Measurements from ENCODE around the gene SLC22A3.
"Not testable (repeated sequence)": the region's sequence is repeated elsewhere in the genome, so short reads cannot be mapped to it uniquely, and the experiment has no call there.

The SLC22A3 gene

DNA sequence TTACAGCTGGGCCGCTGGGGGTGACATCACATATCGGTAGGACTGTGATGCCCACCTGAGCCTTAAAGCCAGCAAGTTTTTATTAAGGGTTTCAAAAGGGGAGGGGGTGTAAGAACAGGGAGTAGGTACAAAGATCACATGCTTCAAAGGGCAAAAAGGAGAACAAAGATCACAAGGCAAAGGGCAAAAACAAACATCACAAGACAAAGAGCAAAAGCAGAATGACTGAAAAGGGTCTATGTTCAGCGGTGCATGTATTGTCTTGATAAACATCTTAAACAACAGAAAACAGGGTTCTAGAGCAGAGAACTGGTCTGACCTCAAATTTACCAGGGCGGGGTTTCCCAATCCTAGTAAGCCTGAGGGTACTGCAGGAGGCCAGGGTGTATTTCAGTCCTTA lies 101.6 kb downstream of the SLC22A3 start:
- not testable (repeated sequence) for ATAC-seq

DNA sequence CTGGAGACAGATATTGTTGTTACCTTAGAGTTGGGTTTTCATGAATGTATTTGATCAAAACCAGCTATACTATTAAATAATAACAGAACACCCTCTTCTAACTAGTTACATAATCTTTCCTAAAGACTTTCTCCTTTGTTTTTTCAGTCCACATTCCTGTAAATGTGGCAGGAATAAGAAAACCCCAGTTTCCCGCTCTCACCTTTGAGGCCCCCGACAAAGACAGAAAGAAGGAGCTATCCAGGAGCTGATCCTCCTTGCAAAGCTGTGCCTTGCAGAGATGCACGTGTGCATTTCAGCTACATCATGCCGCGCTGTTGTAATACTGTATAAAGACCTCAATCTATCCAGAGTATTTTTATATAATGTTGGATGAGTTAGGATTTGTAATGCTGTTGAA lies 102.7 kb downstream of the SLC22A3 start:
- no peak for ATAC-seq

DNA sequence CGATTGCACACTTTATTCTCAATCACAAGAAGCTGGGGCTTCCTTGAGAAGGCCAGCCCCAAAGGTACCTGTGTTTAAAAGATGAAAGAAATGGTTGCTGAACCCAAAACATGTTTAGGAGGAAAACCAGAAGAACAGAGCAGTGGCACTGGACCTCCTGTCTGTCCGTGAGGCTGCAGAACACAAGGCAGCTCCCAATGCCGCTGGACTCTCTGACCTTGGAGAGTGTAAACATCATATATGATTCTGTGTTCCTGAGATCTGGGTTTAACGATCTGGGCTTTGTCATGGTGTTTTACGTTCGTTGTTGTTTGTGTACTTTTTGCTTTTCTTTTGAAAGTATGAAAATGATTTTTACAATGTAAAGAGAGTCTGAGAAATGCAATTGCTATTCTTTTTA lies 106.1 kb downstream of the SLC22A3 start:
- ATAC-seq, result no peak

DNA sequence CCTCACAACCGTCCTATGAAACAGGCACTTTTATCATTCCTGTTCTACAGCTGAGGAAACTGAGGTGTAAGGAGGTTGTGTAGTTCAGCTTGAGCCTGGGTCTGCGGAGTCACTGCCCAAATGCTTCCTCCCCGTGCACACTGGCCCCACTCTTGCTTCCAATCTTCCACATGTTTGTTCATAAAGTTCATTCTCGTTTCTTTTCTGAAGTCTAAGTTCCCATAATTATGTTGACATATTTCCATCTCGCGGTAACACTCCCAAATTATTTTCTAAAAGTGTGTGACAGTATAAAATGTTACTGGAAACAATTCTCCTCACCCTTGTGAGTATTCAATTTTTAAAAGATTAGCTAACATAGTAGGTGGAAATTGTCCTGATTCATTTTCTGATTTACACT lies 106.9 kb downstream of the SLC22A3 start:
- no peak for ATAC-seq

DNA sequence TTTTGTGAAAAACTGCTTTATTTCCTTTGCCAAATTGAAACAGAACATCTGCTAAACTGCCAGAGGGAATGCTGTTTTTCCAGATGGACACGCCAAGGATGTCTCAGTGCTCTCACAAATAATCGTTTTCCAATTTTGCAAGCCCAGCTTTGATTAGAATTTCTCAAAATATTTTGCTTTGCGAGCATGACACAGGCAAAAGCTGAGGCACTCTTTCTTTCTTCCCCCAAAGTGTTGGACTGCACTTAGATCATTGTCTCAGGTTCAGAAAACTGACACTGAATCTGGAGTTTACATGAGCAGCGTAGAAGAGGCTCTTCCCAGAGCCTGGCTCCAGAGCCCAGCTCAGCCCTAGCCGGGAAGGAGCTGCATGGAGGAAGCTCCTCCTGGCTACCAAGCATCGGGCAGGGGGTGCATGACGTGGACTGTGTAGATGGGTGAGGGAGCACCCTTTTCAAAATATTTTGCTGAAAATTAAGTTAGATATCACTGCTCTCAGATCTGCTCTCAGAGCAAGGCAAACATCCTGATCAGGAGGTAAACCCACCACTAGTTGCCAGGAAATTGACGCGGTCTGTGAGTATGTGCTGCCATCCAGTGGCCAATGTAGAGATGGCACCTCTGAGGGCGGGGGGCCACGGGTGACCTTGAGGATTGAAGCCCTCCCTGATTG lies 107.5 kb downstream of the SLC22A3 start:
- peak; percentile 75 to 76 for ATAC-seq

DNA sequence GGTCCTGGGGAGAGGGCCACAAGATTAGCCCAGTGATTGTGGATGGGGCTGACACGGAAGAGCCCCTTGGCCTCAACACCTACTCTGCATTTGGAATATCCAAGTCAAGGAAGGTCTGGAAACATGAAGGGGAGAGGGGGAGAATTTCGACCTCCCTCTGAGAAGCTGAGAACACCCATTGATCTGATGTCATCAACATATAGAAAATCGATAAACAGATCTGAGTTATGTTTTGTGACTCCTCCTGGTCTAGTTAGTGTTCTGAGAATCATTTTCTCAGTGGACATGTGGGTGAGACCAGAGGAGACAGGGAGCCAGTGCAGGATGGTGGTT lies 108.0 kb downstream of the SLC22A3 start:
- no peak for ATAC-seq

DNA sequence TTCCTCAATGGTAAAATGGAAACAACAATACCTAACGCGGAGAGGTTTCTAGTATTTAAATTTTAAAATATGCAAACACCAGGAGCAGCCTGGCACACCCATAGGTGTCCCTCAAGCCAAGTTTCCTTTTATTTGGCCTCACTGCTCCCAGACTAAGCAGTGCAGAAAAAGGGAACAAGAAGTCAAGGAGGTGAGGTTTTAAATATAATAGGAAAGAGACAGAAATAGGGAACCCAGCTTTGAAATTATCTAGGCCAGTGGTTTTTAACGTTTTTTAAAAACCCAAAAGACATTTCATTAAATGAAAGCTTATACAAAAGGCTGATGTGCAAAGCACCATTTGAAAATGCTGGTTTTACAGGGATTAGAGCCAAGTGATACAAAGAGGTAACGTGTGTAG lies 109.6 kb downstream of the SLC22A3 start:
- no peak for ATAC-seq

DNA sequence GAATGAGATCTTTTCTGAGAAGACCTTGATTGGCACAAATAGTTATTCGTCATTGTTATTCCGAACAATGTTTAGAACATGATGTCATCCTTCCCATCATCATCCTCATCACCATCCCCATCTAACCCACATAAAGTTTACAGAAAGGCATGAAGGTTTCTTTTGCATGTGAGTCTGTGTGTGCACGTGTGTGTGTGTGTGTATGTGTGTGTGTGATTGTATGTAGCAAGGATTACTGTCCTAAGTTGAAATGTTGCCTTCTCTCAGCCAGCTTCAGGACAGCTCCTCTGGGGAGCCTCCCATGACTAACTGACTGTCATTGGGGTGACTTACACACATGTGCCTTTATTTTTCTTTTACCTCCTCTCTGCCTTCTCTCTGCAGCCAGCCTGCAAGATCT lies 113.5 kb downstream of the SLC22A3 start:
- peak; percentile 55 to 67 for ATAC-seq

DNA sequence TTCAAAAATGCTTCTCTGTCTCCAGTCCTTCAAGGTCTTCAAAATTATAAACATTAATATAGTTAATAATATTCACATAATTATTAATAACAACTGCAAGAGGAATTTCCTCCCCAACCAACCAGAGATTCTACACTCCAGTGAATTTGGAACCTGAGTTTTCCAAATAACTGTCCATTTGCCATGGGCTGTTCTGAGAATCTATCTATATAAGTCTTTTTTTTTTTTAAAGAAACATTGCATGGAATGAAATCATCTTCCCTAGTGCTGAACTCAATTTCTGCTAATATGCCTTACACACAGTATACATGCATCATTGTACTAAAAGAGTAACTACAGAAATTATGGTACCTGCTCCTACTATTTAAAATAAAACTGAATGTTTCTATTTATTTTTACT lies 113.9 kb downstream of the SLC22A3 start:
- ATAC-seq, result no peak

DNA sequence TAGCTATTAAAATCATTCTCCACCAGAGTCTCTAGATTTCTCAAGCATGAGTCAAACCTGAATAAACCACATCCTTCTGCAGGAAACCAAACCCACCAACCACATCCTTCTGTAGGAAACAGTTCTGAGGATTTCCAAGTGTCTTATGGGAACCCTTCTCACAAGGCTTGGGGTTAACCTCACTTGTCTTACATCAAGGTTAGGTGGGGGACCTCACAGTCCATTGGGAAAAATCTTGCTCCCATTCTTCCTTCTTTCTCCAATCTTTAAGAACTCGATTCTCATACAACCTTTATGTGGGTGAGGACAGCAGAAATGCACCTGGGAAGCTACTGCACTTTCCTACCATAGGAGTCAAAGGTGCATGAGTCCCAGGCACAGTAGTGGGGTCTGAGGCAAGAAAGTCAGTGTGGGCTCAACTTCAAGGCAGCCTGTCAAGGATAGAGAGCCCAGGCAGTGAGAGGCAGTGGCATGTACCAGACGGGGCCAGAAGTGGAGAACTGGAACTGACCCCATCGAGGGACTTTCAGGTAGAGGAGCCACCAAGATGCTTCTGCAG lies 114.5 kb downstream of the SLC22A3 start:
- ATAC-seq, result peak; percentile 84 to 86

DNA sequence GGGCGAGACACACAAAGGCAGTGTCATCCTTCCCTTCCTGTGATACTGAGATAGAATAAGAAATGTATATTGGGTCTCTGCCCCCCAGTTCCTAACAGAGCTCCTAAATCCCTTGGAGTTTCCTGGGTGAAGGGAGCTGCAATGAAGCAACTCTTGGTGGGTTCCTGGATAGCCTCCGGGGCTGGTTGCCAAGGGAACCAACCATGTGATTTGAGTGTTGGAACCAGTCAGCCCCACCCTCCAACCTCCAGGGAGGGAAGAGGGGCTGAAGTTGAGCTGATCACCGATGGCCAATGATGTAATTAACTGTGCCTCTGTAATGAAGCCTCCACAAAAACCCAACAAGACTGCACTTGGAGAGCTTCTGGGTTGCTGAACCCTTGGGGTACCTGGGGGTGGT lies 116.6 kb downstream of the SLC22A3 start:
- no peak for ATAC-seq

DNA sequence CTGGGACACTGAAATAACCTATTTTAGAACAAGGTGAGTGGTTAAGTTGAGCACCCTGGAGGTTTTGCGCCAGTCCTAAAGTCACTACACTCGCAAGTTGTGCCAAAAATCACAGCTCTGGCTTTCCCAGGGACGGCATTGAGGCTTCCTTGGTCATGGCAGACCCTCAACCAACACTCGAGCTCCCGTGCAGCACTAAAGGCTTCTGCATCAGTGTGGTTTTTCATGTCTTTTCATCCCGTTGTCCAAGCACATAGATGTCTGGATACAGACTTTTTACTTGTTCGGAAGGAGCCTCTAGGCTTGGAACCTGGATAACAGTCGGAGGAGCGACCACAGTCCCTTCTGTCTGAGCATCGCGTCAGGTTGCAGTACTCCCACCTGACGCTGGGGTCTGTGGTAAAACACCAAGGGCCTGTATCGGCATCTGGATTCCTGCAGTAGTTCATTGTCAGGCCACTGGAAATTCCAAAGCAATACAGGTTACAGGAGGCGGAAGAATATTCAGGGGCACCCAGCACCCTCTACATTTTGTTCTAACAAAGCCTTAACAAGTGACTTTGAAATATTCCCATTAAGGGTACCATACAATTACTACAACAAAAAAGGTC lies 119.2 kb downstream of the SLC22A3 start:
- ATAC-seq, result not testable (repeated sequence)

DNA sequence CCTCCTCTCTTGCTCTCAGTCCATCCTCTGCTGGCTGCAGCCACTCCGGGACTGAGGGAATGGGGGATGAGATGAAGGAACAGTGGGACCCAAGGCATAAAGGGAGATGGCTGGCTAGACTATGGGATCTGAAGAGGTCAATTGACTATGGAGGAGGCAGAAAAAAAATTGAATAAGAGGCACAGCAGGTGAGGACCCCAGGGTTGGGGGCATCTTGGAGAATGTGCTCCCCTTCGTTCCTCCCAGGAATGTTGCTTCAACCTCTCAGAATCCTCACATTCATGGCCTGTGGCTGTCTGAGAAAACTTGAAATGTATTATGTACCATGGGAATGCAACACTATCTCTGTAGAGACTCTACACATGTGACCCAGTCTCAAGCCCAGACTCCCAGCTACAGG lies 121.0 kb downstream of the SLC22A3 start:
- no peak for ATAC-seq

DNA sequence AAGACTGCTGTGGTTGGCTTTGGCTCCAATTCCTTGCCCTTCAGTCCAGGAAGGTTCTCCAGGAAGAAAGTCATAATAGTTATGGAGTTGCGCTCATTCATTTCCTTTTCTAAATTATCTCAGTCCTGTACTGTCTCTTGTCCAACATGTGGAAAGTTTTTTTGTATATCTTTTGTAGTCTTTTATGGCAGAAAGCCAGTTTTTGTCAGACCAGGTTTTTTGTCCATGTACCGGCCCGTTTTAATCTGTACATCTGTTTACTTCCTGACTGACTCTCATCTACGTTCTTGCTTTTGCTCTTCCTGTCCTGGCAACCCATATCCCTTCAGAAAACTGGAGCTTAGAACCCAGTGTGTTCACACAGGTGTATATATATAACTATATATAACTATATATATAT lies 127.9 kb downstream of the SLC22A3 start:
- not testable (repeated sequence) for ATAC-seq

DNA sequence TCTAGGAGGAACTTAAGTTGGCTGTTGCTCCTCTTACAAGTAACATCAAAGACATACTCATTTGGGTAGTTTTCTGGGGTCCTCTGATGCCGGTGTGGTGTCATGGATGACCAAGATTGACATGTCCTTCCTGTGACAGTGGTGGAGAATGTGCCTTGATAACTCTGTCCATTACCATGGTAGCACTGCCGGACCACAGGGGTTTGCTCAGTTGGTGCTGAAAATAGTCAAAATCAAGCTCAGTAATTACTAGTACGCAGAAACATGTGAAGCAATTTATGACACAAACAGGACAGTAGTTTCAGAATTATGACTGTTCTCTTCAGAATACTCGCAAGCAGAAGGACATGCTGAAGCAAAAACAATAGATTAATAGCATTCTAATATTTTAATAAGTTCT lies 128.9 kb downstream of the SLC22A3 start:
- ATAC-seq, result peak in 1 of 2 donors; percentile 35

DNA sequence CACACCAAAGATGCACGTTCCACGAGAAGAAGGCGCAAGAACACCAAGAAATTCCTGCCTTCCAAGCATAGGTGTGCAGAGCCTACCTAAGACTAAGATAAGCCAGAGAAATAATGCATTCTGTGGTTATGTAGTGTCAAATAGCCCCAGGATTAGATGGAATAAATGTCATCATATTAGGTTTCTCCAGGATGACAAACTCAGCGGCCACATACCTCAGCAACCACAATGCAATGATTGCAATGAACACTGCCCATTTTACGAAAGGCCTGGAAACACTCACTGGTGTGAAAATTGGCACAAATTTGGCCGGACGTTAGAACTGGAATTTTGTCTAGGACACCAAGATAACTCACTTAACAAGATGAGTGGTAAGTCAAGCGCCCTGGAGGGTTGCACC lies 129.7 kb downstream of the SLC22A3 start:
- ATAC-seq, result no peak

DNA sequence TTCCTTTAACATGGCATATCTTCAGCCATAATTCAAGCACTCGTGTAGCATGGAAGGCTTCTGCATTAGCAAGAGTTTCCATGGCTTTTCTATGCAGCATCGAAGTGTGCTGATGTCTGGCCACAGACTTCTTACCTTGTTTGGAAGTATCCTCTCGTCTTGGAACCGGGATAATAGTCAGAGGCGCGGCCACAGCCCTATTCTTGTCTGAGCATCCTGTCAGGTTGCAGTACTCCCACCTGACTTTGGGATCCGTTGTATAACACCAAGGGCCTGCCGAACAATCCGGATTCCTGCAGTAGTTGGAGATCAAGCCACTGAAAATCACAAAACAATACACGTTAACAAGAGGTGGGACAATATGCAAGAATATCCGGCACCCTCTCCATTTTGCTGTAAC lies 138.9 kb downstream of the SLC22A3 start:
- no peak for ATAC-seq

DNA sequence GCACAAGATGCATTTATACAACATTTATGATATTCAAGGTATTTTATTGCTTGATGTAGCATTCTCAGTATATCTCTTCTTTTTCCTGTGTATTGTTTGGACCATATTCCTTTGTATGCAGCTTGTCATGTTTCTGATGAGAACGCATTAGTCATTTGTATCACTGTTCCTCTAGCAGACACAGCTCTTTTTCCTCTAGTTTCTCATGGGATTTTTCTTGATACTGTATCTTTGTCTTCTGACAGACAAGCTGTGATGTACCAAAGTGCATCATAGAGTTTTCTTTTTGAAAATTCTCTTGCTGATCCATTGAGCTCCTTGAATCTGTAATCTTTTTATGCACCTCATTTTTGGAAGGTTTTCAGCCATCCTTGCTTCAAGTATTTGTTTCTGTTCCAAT lies 140.9 kb downstream of the SLC22A3 start:
- no peak for ATAC-seq

DNA sequence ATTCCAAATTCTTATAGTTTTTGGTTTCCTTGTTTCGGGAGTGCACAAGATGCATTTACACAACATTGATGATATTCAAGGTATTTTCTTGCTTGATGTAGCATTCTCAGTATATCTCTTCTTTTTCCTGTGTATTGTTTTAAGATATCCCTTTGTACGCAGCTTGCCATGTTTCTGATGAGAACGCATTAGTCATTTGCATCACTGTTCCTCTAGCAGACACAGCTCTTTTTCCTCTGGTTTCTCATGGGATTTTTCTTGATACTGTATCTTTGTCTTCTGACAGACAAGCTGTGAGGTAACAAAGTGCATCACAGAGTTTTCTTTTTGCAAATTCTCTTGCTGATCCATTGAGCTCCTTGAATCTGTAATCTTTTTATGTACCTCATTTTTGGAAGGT lies 146.4 kb downstream of the SLC22A3 start:
- ATAC-seq, result no peak

DNA sequence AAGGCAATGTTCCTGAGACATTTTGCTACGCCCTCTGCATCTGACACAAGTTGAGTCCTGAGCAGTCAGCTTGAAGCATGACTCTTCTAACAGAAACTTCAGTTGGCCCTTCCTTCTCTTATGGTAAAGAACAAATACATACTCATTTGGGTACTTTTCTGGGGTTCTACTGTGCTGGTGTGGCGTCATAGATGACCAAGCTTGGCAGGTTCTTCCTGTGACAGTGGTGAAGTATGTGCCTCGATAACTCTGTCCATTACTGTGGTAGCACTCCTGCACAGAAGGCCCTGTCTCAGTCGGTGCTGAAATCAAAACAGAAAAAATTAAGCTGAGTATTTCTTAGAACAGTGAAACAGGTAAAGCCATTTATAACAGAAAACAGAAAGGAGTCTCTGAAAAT lies 152.5 kb downstream of the SLC22A3 start:
- ATAC-seq, result no peak

All from activated CD4-positive, CD25-positive, alpha-beta regulatory T cell treated with anti-CD3 and anti-CD28 coated beads, Interleukin-2, amount 50 U/mL, for 24 hours (primary cell).